H9 (cell line): ENCODE results near the gene FADS3. TPM values are rescaled to one million over a fixed set of nuclear protein-coding genes. Genes with fewer than 3 reads are reported as not detected.

Source experiments
- DNase-seq: peaks from one replicate; pipeline ENCODE4 v3.0.0-alpha.2; 2017
- H2AFZ ChIP-seq: one replicate; pipeline ENCODE4 v1.6.1; 2013; ENCODE audit warnings: mild to moderate bottlenecking, low read length, control low read depth, moderate library complexity
- H2AK5ac ChIP-seq: 2 replicates; pipeline ENCODE4 v1.6.1; 2013; ENCODE audit warnings: low read length, control low read depth, mixed read lengths; ENCODE audit not compliant: insufficient read length
- H2BK120ac ChIP-seq: one replicate; pipeline ENCODE4 v1.6.1; 2013; ENCODE audit warnings: low read depth, mild to moderate bottlenecking, low read length, control low read depth, inconsistent platforms; ENCODE audit not compliant: poor library complexity, severe bottlenecking
- H2BK12ac ChIP-seq: 2 replicates; pipeline ENCODE4 v1.6.1; 2013; ENCODE audit warnings: low read length, control low read depth, mixed read lengths, low read depth; ENCODE audit not compliant: insufficient read length
- H2BK15ac ChIP-seq: 2 replicates; pipeline ENCODE4 v1.6.1; 2013; ENCODE audit warnings: low read depth, low read length, control low read depth
- H2BK20ac ChIP-seq: one replicate; pipeline ENCODE4 v1.6.1; 2013; ENCODE audit warnings: low read depth, mild to moderate bottlenecking, low read length, control low read depth, inconsistent platforms; ENCODE audit not compliant: poor library complexity, severe bottlenecking
- H2BK5ac ChIP-seq: 2 replicates; pipeline ENCODE4 v1.6.1; 2013; ENCODE audit warnings: low read length, control low read depth, mixed read lengths; ENCODE audit not compliant: insufficient read length
- H3K14ac ChIP-seq: 2 replicates; pipeline ENCODE4 v1.6.1; 2013; ENCODE audit warnings: low read length, control low read depth; ENCODE audit not compliant: insufficient read depth
- H3K18ac ChIP-seq: 2 replicates; pipeline ENCODE4 v1.6.1; 2013; ENCODE audit warnings: low read depth, mild to moderate bottlenecking, mixed read lengths, low read length, control low read depth; ENCODE audit not compliant: insufficient read length
- H3K23ac ChIP-seq: 2 replicates; pipeline ENCODE4 v1.6.1; 2013; ENCODE audit warnings: low read length, control low read depth, mixed read lengths, low read depth; ENCODE audit not compliant: insufficient read length
- H3K23me2 ChIP-seq: 2 replicates; pipeline ENCODE4 v1.6.1; 2013; ENCODE audit warnings: low read depth, mild to moderate bottlenecking, mixed read lengths, low read length, control low read depth; ENCODE audit not compliant: insufficient read length, poor library complexity, severe bottlenecking
- H3K27ac ChIP-seq: 2 replicates; pipeline ENCODE4 v1.5.1; 2013; ENCODE audit warnings: low read length, control low read depth, mixed read lengths, low read depth; ENCODE audit not compliant: insufficient read length
- H3K27me3 ChIP-seq: 2 replicates; pipeline ENCODE4 v1.6.1; 2013; ENCODE audit warnings: low read length, control low read depth, inconsistent platforms; ENCODE audit not compliant: insufficient read depth
- H3K4ac ChIP-seq: 2 replicates; pipeline ENCODE4 v1.6.1; 2013; ENCODE audit warnings: low read depth, mild to moderate bottlenecking, control low read depth, inconsistent platforms, low read length, moderate library complexity
- H3K4me1 ChIP-seq: 2 replicates; pipeline ENCODE4 v1.6.1; 2013; ENCODE audit warnings: low read length, control low read depth, inconsistent platforms; ENCODE audit not compliant: insufficient read depth
- H3K4me2 ChIP-seq: 2 replicates; pipeline ENCODE4 v1.6.1; 2013; ENCODE audit warnings: low read length, control low read depth, mixed read lengths; ENCODE audit not compliant: insufficient read length, insufficient read depth
- H3K56ac ChIP-seq: 2 replicates; pipeline ENCODE4 v1.6.1; 2013; ENCODE audit warnings: low read depth, mild to moderate bottlenecking, mixed read lengths, low read length, control low read depth; ENCODE audit not compliant: insufficient read length
- H3K79me1 ChIP-seq: 2 replicates; pipeline ENCODE4 v1.6.1; 2013; ENCODE audit warnings: low read depth, mild to moderate bottlenecking, moderate library complexity, low read length, control low read depth, inconsistent platforms; ENCODE audit not compliant: insufficient read depth, poor library complexity, severe bottlenecking
- H3K79me2 ChIP-seq: 2 replicates; pipeline ENCODE4 v1.6.1; 2013; ENCODE audit warnings: low read length, control low read depth, inconsistent platforms; ENCODE audit not compliant: insufficient read depth
- H3K9ac ChIP-seq: 2 replicates; pipeline ENCODE4 v1.6.1; 2013; ENCODE audit warnings: low read length, control low read depth, mixed read lengths; ENCODE audit not compliant: insufficient read length; ENCODE audit errors: extremely low read depth
- H3K9me3 ChIP-seq: one replicate; pipeline ENCODE4 v1.6.1; 2013; ENCODE audit warnings: low read depth, low read length, inconsistent platforms; ENCODE audit not compliant: control insufficient read depth
- H3T11ph ChIP-seq: one replicate; pipeline ENCODE4 v1.6.1; 2013; ENCODE audit warnings: mild to moderate bottlenecking, low read length, control low read depth, inconsistent platforms
- H4K20me1 ChIP-seq: one replicate; pipeline ENCODE4 v1.6.1; 2013; ENCODE audit not compliant: control insufficient read depth, insufficient read length, insufficient read depth
- H4K5ac ChIP-seq: 2 replicates; pipeline ENCODE4 v1.6.1; 2013; ENCODE audit warnings: low read depth, mild to moderate bottlenecking, mixed read lengths, low read length, control low read depth; ENCODE audit not compliant: insufficient read length
- H4K8ac ChIP-seq: replicated peaks from 2 replicates; pipeline ENCODE4 v1.6.1; 2013; ENCODE audit warnings: low read length, control low read depth, mixed read lengths, low read depth; ENCODE audit not compliant: insufficient read length
- H4K91ac ChIP-seq: 2 replicates; pipeline ENCODE4 v1.6.1; 2013; ENCODE audit warnings: low read depth, mild to moderate bottlenecking, moderate library complexity, mixed read lengths, low read length, control low read depth; ENCODE audit not compliant: insufficient read length
- H3K27ac Mint-ChIP-seq, 3 experiments: 2 replicates in 2 of 3; 3 replicates in 1 of 3; pipeline ENCODE4 v1.8.0; 2020 to 2021; ENCODE audit warnings: mixed read lengths in 3 of 3, mild to moderate bottlenecking in 1 of 3, moderate library complexity in 1 of 3
- H3K27me3 Mint-ChIP-seq: 2 replicates; pipeline ENCODE4 v1.8.0; 2021; ENCODE audit warnings: low read depth, mild to moderate bottlenecking, moderate library complexity, mixed read lengths
- H3K36me3 Mint-ChIP-seq, 3 experiments: 2 replicates in 2 of 3; 3 replicates in 1 of 3; pipeline ENCODE4 v1.8.0; 2020 to 2021; ENCODE audit warnings: low read depth in 3 of 3, mixed read lengths in 3 of 3; ENCODE audit not compliant: insufficient read depth in 1 of 3
- H3K4me1 Mint-ChIP-seq, 2 experiments: 2 replicates each; pipeline ENCODE4 v1.8.0; 2020; ENCODE audit warnings: mixed read lengths in 2 of 2
- H3K4me3 Mint-ChIP-seq, 2 experiments: 2 replicates in 1 of 2; 3 replicates in 1 of 2; pipeline ENCODE4 v1.8.0; 2020 to 2021; ENCODE audit warnings: mild to moderate bottlenecking in 2 of 2, mixed read lengths in 2 of 2, moderate library complexity in 1 of 2
- H3K9me3 Mint-ChIP-seq, 2 experiments: 2 replicates in 1 of 2; 3 replicates in 1 of 2; pipeline ENCODE4 v1.8.0; 2020; ENCODE audit warnings: mild to moderate bottlenecking in 2 of 2, mixed read lengths in 2 of 2, moderate library complexity in 1 of 2
- CTCF ChIP-seq: fragments of 200-600 bp; sonication (generic); conservative IDR thresholded peaks from 3 replicates; pipeline ENCODE4 v1.8.0; 2021; ENCODE audit warnings: antibody characterized with exemption, mild to moderate bottlenecking
- WGBS: extraction: QIAGEN DNeasy Blood & Tissue Kit; methylation state at CpG from one replicate; pipeline ENCODE4 v1.1.7; 2013; ENCODE audit warnings: missing lambda C conversion rate, low lambda C conversion rate, mixed read lengths; ENCODE audit not compliant: insufficient read length; ENCODE audit errors: extremely low coverage; 5-methylcytosine and 5-hydroxymethylcytosine counted together
- total RNA-seq: library from RNA; stranded (reverse); gene quantifications from 2 replicates; pipeline ENCODE4 v1.2.1, GENCODE V29; 2021

FADS3 gene
- total RNA-seq, 1 experiment from 2014 or later = 34.9 TPM

- Histone ChIP-seq H3K27ac (no peak overlapping the region), H3K14ac (no peak overlapping the region), H3K9me3 (no peaks in the 10 kb centered on the region), H2BK5ac (no peak overlapping the region), H3K9ac (no peak overlapping the region), H3K27me3 (no peaks in the 10 kb centered on the region; the same call in 1 of the 2 replicates), H2BK12ac (no peak overlapping the region), H3K23ac (no peak overlapping the region), H4K20me1 (no peaks in the 10 kb centered on the region), H2BK120ac (no peak overlapping the region), H2AFZ (no peak overlapping the region), H4K5ac (no peak overlapping the region), H4K91ac (no peak overlapping the region), H3K4ac (no peak overlapping the region), H3K18ac (no peak overlapping the region), H3K79me1 (no peaks in the 10 kb centered on the region), H3K79me2 (no peaks in the 10 kb centered on the region), H3K56ac (no peak overlapping the region), H2AK5ac (no peak overlapping the region), H3K4me2 (peak overlapping the region; percentile 19), H2BK15ac (no peak overlapping the region), H3K4me1 (peaks cover 5% of the 10 kb centered on the region; the same call in 1 of the 2 replicates), H2BK20ac (no peak overlapping the region), H3K23me2 (no peaks in the 10 kb centered on the region), H3T11ph (no peak overlapping the region), H4K8ac (no peak overlapping the region)
- Mint-ChIP-seq H3K9me3 (no peaks in the 10 kb centered on the region), H3K27me3 (peaks cover 26% of the 10 kb centered on the region), H3K36me3 (peaks cover 0 to 1% (median 0%) of the 10 kb centered on the region in 3 experiments; a peak in 2 of 7 replicates), H3K4me3 (peak overlapping the region; percentile 34 to 65; a peak in 3 of 5 replicates), H3K27ac (no peak overlapping the region), H3K4me1 (peaks cover 29 to 30% of the 10 kb centered on the region in 2 experiments)
- peak; percentile 99 for TF ChIP-seq CTCF
- WGBS = no CpG with 5 or more reads among the region's 24 CpGs
- DNase-seq = peak; percentile 93
Observed at GRCh38 chr11:61871158-61871597, 20.2 kb downstream of the FADS3 start.
